Gastroesophageal sphincter (tissue), 4 donors: ENCODE results near the gene COL11A1. TPM values are rescaled to one million over a fixed set of nuclear protein-coding genes. Genes with fewer than 3 reads are reported as not detected.

Experiments
- ATAC-seq: fragments of 150-250 bp; one replicate; pipeline ENCODE4 v1.9.1; 2016; ENCODE audit warnings: mild to moderate bottlenecking, moderate library complexity
- H3K27ac ChIP-seq, 4 donors: fragments of 200-600 bp; sonication (generic) in 3 of 4; 1 replicate in 3 of 4; 2 replicates in 1 of 4; pipeline ENCODE4 v1.5.1; 2016 to 2019
- H3K27me3 ChIP-seq: fragments of 200-600 bp; sonication (generic); one replicate; pipeline ENCODE4 v1.5.1; 2019
- H3K36me3 ChIP-seq, 2 donors: fragments of 200-600 bp; sonication (generic); one replicate each; pipeline ENCODE4 v1.5.1; 2019; ENCODE audit warnings: control low read depth in 1 of 2
- H3K4me1 ChIP-seq, 3 donors: fragments of 200-600 bp; sonication (generic); 1 replicate in 2 of 3; 2 replicates in 1 of 3; pipeline ENCODE4 v1.5.1; 2016 to 2019; ENCODE audit warnings: control low read depth in 2 of 3
- H3K4me3 ChIP-seq, 2 donors: fragments of 200-600 bp; sonication (generic); one replicate each; pipeline ENCODE4 v1.5.1; 2019; ENCODE audit warnings: mild to moderate bottlenecking in 1 of 2, moderate library complexity in 1 of 2
- H3K9me3 ChIP-seq, 3 donors: fragments of 200-600 bp; sonication (generic); one replicate each; pipeline ENCODE4 v1.5.1; 2017 to 2019; ENCODE audit warnings: control low read depth in 2 of 3
- CTCF ChIP-seq, 4 experiments: fragments of 200-600 bp in 2 of 4; fragments of 450-650 bp in 2 of 4; sonication (generic) in 1 of 4; IDR thresholded peaks; one replicate each; pipeline ENCODE4 v1.5.1; 2017 to 2019; ENCODE audit warnings: antibody characterized with exemption in 4 of 4, mild to moderate bottlenecking in 2 of 4, moderate library complexity in 2 of 4
- EP300 ChIP-seq: sonication (generic); formaldehyde crosslinking; IDR thresholded peaks from one replicate; pipeline ENCODE4 v1.6.1; 2017; ENCODE audit warnings: antibody characterized with exemption, mild to moderate bottlenecking
- POLR2A ChIP-seq, 2 donors: fragments of 450-650 bp; IDR thresholded peaks; one replicate each; pipeline ENCODE4 v1.6.1; 2017; ENCODE audit warnings: antibody characterized with exemption in 2 of 2, mild to moderate bottlenecking in 2 of 2, moderate library complexity in 1 of 2
- POLR2AphosphoS5 ChIP-seq: sonication (generic); formaldehyde crosslinking; IDR thresholded peaks from one replicate; pipeline ENCODE4 v1.6.1; 2017; ENCODE audit warnings: antibody characterized with exemption
- WGBS, 2 donors: methylation state at CpG; one replicate each; pipeline ENCODE4 v1.1.5; 2018; ENCODE audit warnings: low coverage in 1 of 2; 5-methylcytosine and 5-hydroxymethylcytosine counted together
- total RNA-seq, 4 donors: library from RNA; depleted of rRNA; stranded (reverse); fragments of >200 nt; gene quantifications; one replicate each; pipeline ENCODE4 v1.1.0, GENCODE V29; 2016

The COL11A1 gene
- total RNA-seq, 4 donors from 2014 or later, result 0.19 TPM; not detected in 3

GRCh38 chr1:103089221-103089620, 19.1 kb downstream of the COL11A1 start:
- no peaks in the 10 kb centered on the region for H3K36me3 ChIP-seq
- H3K9me3 ChIP-seq, result no peaks in the 10 kb centered on the region
- H3K27ac ChIP-seq, result no peak overlapping the region
- WGBS, 2 donors, result 50 to 85% methylated on average over 1 to 2 of the region's 2 CpGs
- H3K4me1 ChIP-seq, result no peaks in the 10 kb centered on the region
- H3K4me3 ChIP-seq, result no peak overlapping the region
- no peak for TF ChIP-seq POLR2A (IDR thresholded peaks at IDR 0.05)
- no peak for TF ChIP-seq POLR2AphosphoS5
- TF ChIP-seq EP300, result no peak
- TF ChIP-seq CTCF (IDR thresholded peaks at IDR 0.05), result no peak
- no peak for ATAC-seq
- H3K27me3 ChIP-seq, result no peaks in the 10 kb centered on the region

DNA sequence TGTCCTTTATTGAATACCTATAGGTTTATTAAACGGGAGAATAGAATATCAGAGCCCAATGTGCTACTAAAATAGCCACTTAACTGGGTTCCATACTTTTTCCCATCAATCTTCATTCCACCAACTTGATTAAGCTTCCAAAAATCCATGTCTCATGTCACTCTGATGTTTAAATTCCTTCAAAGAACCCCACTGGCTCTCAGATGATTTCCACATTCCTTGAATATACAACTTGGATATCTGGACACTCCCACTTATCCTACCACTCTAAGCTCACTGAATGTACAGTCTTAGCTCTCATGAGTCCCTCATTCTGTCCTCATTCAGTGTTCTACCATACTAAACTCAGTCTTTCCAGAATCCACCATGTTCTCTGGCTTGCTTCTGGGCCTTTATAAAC, 21.1 kb downstream of the COL11A1 start:
- Histone ChIP-seq H3K4me3 (no peak overlapping the region), H3K9me3 (no peaks in the 10 kb centered on the region), H3K36me3 (no peaks in the 10 kb centered on the region), H3K27me3 (no peaks in the 10 kb centered on the region), H3K4me1 (no peaks in the 10 kb centered on the region), H3K27ac (no peak overlapping the region)
- no peak for ATAC-seq
- 75 to 89% methylated on average over 1 of the region's 1 CpG for WGBS, 2 donors
- TF ChIP-seq CTCF (IDR thresholded peaks at IDR 0.05), result no peak
- no peak for TF ChIP-seq POLR2AphosphoS5
- TF ChIP-seq EP300, result no peak
- no peak for TF ChIP-seq POLR2A (IDR thresholded peaks at IDR 0.05)

- Histone ChIP-seq H3K4me3 (no peak overlapping the region), H3K27ac (no peak overlapping the region), H3K9me3 (no peaks in the 10 kb centered on the region), H3K4me1 (no peaks in the 10 kb centered on the region), H3K27me3 (no peaks in the 10 kb centered on the region), H3K36me3 (no peaks in the 10 kb centered on the region)
- 28 to 56% methylated on average over 2 of the region's 2 CpGs for WGBS, 2 donors
- no peak for TF ChIP-seq EP300
- no peak for TF ChIP-seq POLR2AphosphoS5
- TF ChIP-seq POLR2A (IDR thresholded peaks at IDR 0.05), result no peak
- no peak for TF ChIP-seq CTCF (IDR thresholded peaks at IDR 0.05)
- no peak for ATAC-seq
These were observed 24.1 kb downstream of the COL11A1 start for GRCh38 chr1:103084181-103084580.

GRCh38 chr1:103075316-103076000, 32.9 kb downstream of the COL11A1 start:
- Histone ChIP-seq H3K27ac (no peak overlapping the region), H3K27me3 (no peaks in the 10 kb centered on the region), H3K9me3 (no peaks in the 10 kb centered on the region), H3K36me3 (no peaks in the 10 kb centered on the region), H3K4me1 (no peaks in the 10 kb centered on the region), H3K4me3 (no peak overlapping the region)
- TF ChIP-seq EP300, result no peak
- TF ChIP-seq POLR2AphosphoS5, result no peak
- TF ChIP-seq POLR2A (IDR thresholded peaks at IDR 0.05), result no peak
- no peak for TF ChIP-seq CTCF (IDR thresholded peaks at IDR 0.05)
- 21% methylated on average over 2 of the region's 2 CpGs for WGBS, 2 donors
- no peak for ATAC-seq

DNA sequence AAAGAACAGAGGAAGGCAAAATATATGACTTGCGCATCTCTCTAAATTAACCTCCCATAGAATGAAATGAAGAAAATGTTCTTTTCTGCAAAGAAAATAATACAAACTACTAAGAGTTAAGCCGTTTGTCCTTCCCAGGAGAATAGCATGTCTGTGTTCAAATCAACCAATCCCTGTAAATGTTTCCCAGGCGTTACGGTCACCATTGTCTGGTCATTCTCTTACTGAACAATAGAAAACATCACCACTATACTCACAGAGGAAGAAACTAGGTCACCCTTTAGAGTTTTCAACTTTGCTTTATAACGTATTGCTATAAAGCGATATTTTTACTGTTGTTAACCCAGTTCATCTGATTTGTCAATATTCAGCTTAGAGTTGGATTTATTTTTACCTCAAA, 34.1 kb downstream of the COL11A1 start:
- TF ChIP-seq CTCF (IDR thresholded peaks at IDR 0.05) (no peak), EP300 (no peak), POLR2AphosphoS5 (no peak), POLR2A (IDR thresholded peaks at IDR 0.05) (no peak)
- no peaks in the 10 kb centered on the region for H3K36me3 ChIP-seq
- H3K27me3 ChIP-seq, result no peaks in the 10 kb centered on the region
- H3K27ac ChIP-seq, result no peak overlapping the region
- WGBS, 2 donors, result 74 to 75% methylated on average over 6 of the region's 6 CpGs
- no peak overlapping the region for H3K4me3 ChIP-seq
- H3K4me1 ChIP-seq, result no peaks in the 10 kb centered on the region
- no peak for ATAC-seq
- H3K9me3 ChIP-seq, result no peaks in the 10 kb centered on the region
